Activated naive CD8-positive, alpha-beta T cell treated with anti-CD3 and anti-CD28 coated beads, Interleukin-2, amount 10 ng/mL, durations not matched to agents 7 days and 5 days (primary cell): ENCODE results near the gene EGFL7. TPM values are rescaled to one million over a fixed set of nuclear protein-coding genes. Genes with fewer than 3 reads are reported as not detected.
"Not testable (repeated sequence)": the region's sequence is repeated elsewhere in the genome, so short reads cannot be mapped to it uniquely, and the experiment has no call there.

Source experiments
- ATAC-seq: fragments of 150-1000 bp; cut with Tn5 transposase; one replicate; pipeline ENCODE4 v1.10.0; 2021; ENCODE audit warnings: low read depth, moderate library complexity
- POLR2A ChIA-PET: fragments of 350-600 bp; sonication (Branson Sonifier 250); formaldehyde crosslinking; loops from one replicate; lab custom pipeline; 2021; ENCODE audit warnings: antibody characterized with exemption; lab: Charles Lee
- DNase-seq: peaks from one replicate; pipeline ENCODE4 v3.0.0; 2021
- H3K27ac Mint-ChIP-seq: one replicate; pipeline ENCODE4 v1.8.0; 2022; ENCODE audit warnings: mild to moderate bottlenecking, mixed read lengths
- H3K27me3 Mint-ChIP-seq: one replicate; pipeline ENCODE4 v1.8.0; 2022; ENCODE audit warnings: mild to moderate bottlenecking, moderate library complexity, mixed read lengths
- H3K36me3 Mint-ChIP-seq: one replicate; pipeline ENCODE4 v1.8.0; 2021; ENCODE audit warnings: mild to moderate bottlenecking, mixed read lengths
- H3K4me1 Mint-ChIP-seq: one replicate; pipeline ENCODE4 v1.8.0; 2021; ENCODE audit warnings: mixed read lengths
- H3K4me3 Mint-ChIP-seq: one replicate; pipeline ENCODE4 v1.8.0; 2022; ENCODE audit warnings: mild to moderate bottlenecking, moderate library complexity, mixed read lengths
- H3K9me3 Mint-ChIP-seq: one replicate; pipeline ENCODE4 v1.8.0; 2021; ENCODE audit warnings: mixed read lengths
- total RNA-seq, 2 experiments: library from RNA; stranded (reverse); gene quantifications; one replicate each; pipeline ENCODE4 v1.2.3, GENCODE V29; 2021

Gene EGFL7
- total RNA-seq, 2 experiments from 2014 or later: 1.00 to 1.1 TPM

- DNase-seq (no peak), ATAC-seq (no peak)
- Mint-ChIP-seq H3K27ac (no peak overlapping the region), H3K27me3 (peaks cover 29% of the 10 kb centered on the region), H3K36me3 (no peaks in the 10 kb centered on the region), H3K4me1 (peaks cover 6% of the 10 kb centered on the region), H3K4me3 (no peak overlapping the region), H3K9me3 (no peaks in the 10 kb centered on the region)
- POLR2A ChIA-PET: interaction anchor here (1.4 to 1.6 kb wide), 2 partner anchors 19 to 22 kb away, joined by 4 to 8 read pairs; no protein-coding TSS in a partner anchor
Observed at GRCh38 chr9:136707849-136708517, 45.3 kb downstream of the EGFL7 start.

- Mint-ChIP-seq H3K27ac (no peak overlapping the region), H3K4me1 (no peaks in the 10 kb centered on the region), H3K36me3 (no peaks in the 10 kb centered on the region), H3K27me3 (peaks cover 41% of the 10 kb centered on the region), H3K9me3 (no peaks in the 10 kb centered on the region), H3K4me3 (no peak overlapping the region)
- POLR2A ChIA-PET: no interaction called here
- no peak for DNase-seq
- ATAC-seq: no peak
Observed at GRCh38 chr9:136709454-136710109, 46.9 kb downstream of the EGFL7 start.

GRCh38 chr9:136710543-136710942 is 47.8 kb downstream of the EGFL7 start:
- DNase-seq: no peak
- no peak overlapping the region for H3K27ac Mint-ChIP-seq
- peaks cover 38% of the 10 kb centered on the region for H3K27me3 Mint-ChIP-seq
- no peak for ATAC-seq
- no peaks in the 10 kb centered on the region for H3K4me1 Mint-ChIP-seq
- POLR2A ChIA-PET: interaction anchor here (0.7 kb wide), 2 partner anchors 28 to 326 kb away, joined by 4 to 5 read pairs; no protein-coding TSS in a partner anchor
- H3K9me3 Mint-ChIP-seq: no peaks in the 10 kb centered on the region
- H3K36me3 Mint-ChIP-seq: no peaks in the 10 kb centered on the region
- H3K4me3 Mint-ChIP-seq: no peak overlapping the region

GRCh38 chr9:136711219-136711648 is 48.5 kb downstream of the EGFL7 start:
- Mint-ChIP-seq H3K27me3 (peaks cover 33% of the 10 kb centered on the region), H3K4me3 (peak overlapping the region; percentile 11)
- not testable (repeated sequence) for H3K27ac Mint-ChIP-seq, DNase-seq, H3K36me3 Mint-ChIP-seq, H3K4me1 Mint-ChIP-seq, ATAC-seq, H3K9me3 Mint-ChIP-seq
- POLR2A ChIA-PET: interaction anchor here (0.7 to 6.1 kb wide), 4 partner anchors 9 to 326 kb away, joined by 3 to 46 read pairs (median 4); no protein-coding TSS in a partner anchor

- DNase-seq (peak; percentile 38), ATAC-seq (peak; percentile 24)
- Mint-ChIP-seq H3K4me1 (no peaks in the 10 kb centered on the region), H3K27ac (no peak within 1 kb of the TSS), H3K9me3 (no peaks in the 10 kb centered on the region), H3K27me3 (peaks cover 31% of the 10 kb centered on the region), H3K4me3 (peak within 1 kb of the TSS; percentile 50), H3K36me3 (no peaks in the 10 kb centered on the region)
- POLR2A ChIA-PET: interaction anchor here (0.9 to 6.1 kb wide), 3 partner anchors 8 to 357 kb away, joined by 3 to 46 read pairs (median 3); no protein-coding TSS in a partner anchor
Observed at GRCh38 chr9:136711751-136712689, 49.3 kb downstream of the EGFL7 start, which contains the start of gene DIPK1B. Gene DIPK1B (plus strand): TSS chr9:136712572. CDS start chr9:136712666, 94 bp downstream.

- Mint-ChIP-seq H3K9me3 (no peaks in the 10 kb centered on the region), H3K4me1 (no peaks in the 10 kb centered on the region), H3K27ac (no peak overlapping the region), H3K36me3 (no peaks in the 10 kb centered on the region), H3K27me3 (peaks cover 31% of the 10 kb centered on the region), H3K4me3 (no peak overlapping the region)
- ATAC-seq (no peak), DNase-seq (peak; percentile 35)
- POLR2A ChIA-PET: interaction anchor here (1.1 to 6.1 kb wide), 3 partner anchors 12 to 356 kb away, joined by 3 to 46 read pairs (median 4); no protein-coding TSS in a partner anchor
Observed at GRCh38 chr9:136712690-136713544, 50.2 kb downstream of the EGFL7 start.

DNA sequence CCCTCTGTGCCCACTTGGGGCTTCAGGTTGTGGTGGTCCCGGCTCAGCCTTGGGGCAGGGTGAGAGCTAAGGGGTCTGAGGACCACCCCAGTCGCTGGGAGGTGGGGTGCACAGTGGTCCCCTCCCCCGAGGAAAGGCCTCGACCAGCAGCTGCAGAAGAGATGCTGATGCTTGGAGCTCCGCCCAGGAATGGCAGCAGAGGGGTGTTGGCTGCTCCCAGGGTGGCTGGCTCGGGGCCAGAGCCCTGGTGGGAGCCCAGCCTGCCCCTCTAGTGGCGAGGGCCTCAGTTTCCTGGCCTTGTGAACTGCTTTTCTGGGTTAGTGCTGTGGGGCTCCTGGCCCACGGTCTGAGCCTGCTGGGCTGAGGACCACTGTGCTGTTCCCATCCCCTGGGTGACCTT is 50.8 kb downstream of the EGFL7 start:
- ATAC-seq (no peak), DNase-seq (peak; percentile 29)
- POLR2A ChIA-PET: interaction anchor here (1.1 to 6.1 kb wide), 3 partner anchors 13 to 356 kb away, joined by 3 to 46 read pairs (median 4); no protein-coding TSS in a partner anchor
- H3K27me3 Mint-ChIP-seq: peaks cover 28% of the 10 kb centered on the region
- H3K27ac Mint-ChIP-seq: no peak overlapping the region
- H3K36me3 Mint-ChIP-seq: no peaks in the 10 kb centered on the region
- no peaks in the 10 kb centered on the region for H3K9me3 Mint-ChIP-seq
- no peaks in the 10 kb centered on the region for H3K4me1 Mint-ChIP-seq
- H3K4me3 Mint-ChIP-seq: no peak overlapping the region

GRCh38 chr9:136714096-136714892 is 51.6 kb downstream of the EGFL7 start:
- Mint-ChIP-seq H3K4me1 (no peaks in the 10 kb centered on the region), H3K36me3 (no peaks in the 10 kb centered on the region), H3K4me3 (no peak overlapping the region)

GRCh38 chr9:136714893-136715274 is 52.2 kb downstream of the EGFL7 start:
- Mint-ChIP-seq H3K27me3 (peaks cover 28% of the 10 kb centered on the region), H3K9me3 (no peaks in the 10 kb centered on the region), H3K4me3 (no peak overlapping the region), H3K27ac (no peak overlapping the region), H3K36me3 (no peaks in the 10 kb centered on the region), H3K4me1 (no peaks in the 10 kb centered on the region)
- DNase-seq (no peak), ATAC-seq (no peak)
- POLR2A ChIA-PET: interaction anchor here (6.1 kb wide), 1 partner anchor 12 kb away, joined by 46 read pairs; no protein-coding TSS in a partner anchor

More at GRCh38 chr9:136714096-136714892, 51.6 kb downstream of the EGFL7 start:
- Mint-ChIP-seq H3K27me3 (peaks cover 28% of the 10 kb centered on the region), H3K9me3 (no peaks in the 10 kb centered on the region), H3K27ac (no peak overlapping the region)
- no peak for DNase-seq
- no peak for ATAC-seq
- POLR2A ChIA-PET: interaction anchor here (1.6 to 6.1 kb wide), 2 partner anchors 12 to 14 kb away, joined by 4 to 46 read pairs; no protein-coding TSS in a partner anchor

DNA sequence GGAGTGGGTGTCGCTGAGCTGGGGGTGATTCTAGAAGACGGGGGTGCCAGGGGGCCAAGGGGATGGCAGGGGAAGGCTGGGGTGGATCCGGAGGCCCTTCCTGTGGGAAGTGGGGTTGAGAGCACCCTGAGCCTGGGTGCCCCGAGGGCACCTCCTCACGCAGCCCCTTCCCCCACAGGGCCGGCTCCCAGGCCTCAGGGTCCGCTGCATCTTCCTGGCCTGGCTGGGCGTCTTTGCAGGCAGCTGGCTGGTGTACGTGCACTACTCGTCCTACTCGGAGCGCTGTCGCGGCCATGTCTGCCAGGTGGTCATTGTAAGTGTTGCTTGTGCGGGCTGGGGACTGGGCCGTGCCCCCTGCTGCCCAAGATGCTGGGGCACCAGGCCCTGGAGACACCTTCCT is 54.7 kb downstream of the EGFL7 start:
- Mint-ChIP-seq H3K27ac (no peak overlapping the region), H3K4me3 (no peak overlapping the region), H3K36me3 (no peaks in the 10 kb centered on the region), H3K9me3 (no peaks in the 10 kb centered on the region), H3K4me1 (no peaks in the 10 kb centered on the region), H3K27me3 (peaks cover 12% of the 10 kb centered on the region)
- ATAC-seq (no peak), DNase-seq (peak; percentile 35)
- POLR2A ChIA-PET: interaction anchor here (6.1 kb wide), 1 partner anchor 9 kb away, joined by 46 read pairs; no protein-coding TSS in a partner anchor

- Mint-ChIP-seq H3K36me3 (peaks cover under 1% of the 10 kb centered on the region), H3K27ac (no peak overlapping the region), H3K4me1 (no peaks in the 10 kb centered on the region), H3K9me3 (no peaks in the 10 kb centered on the region), H3K4me3 (no peak overlapping the region), H3K27me3 (peaks cover 8% of the 10 kb centered on the region)
- ATAC-seq: no peak
- no peak for DNase-seq
- POLR2A ChIA-PET: no interaction called here
Observed at GRCh38 chr9:136718345-136719194, 55.9 kb downstream of the EGFL7 start.
